Measurements from ENCODE around the gene CLDN6.

CLDN6 gene

GRCh38 chr16:3001316-3001715 is 16.7 kb downstream of the CLDN6 start:
- Histone ChIP-seq H3K4me1 (ENCODE audit: insufficient read depth, low read length, severe bottlenecking) (peaks cover 4% of the 10 kb centered on the region), H3K4me3 (ENCODE audit: low read depth, low read length, poor library complexity, severe bottlenecking) (no peak overlapping the region), H3K9ac (ENCODE audit: low read length) (no peak overlapping the region), H2AFZ (ENCODE audit: low read length) (no peak overlapping the region), H3K27me3 (ENCODE audit: insufficient read depth, low read length) (peaks cover 7% of the 10 kb centered on the region), H3F3A (ENCODE audit: insufficient read depth, low read length) (no peaks in the 10 kb centered on the region), H4K20me1 (ENCODE audit: insufficient read depth, low read length) (no peaks in the 10 kb centered on the region), H3K27ac (ENCODE audit: low read depth, low read length, poor library complexity, severe bottlenecking) (no peak overlapping the region), H3K9me3 (ENCODE audit: low read length) (no peaks in the 10 kb centered on the region), H3K36me3 (ENCODE audit: insufficient read depth, low read length) (no peaks in the 10 kb centered on the region), H3K9me2 (ENCODE audit: low read depth, low read length) (no peaks in the 10 kb centered on the region), H3K4me2 (ENCODE audit: low read length) (no peak overlapping the region), H3K79me2 (ENCODE audit: insufficient read depth, low read length) (no peaks in the 10 kb centered on the region)
- no peak for TF ChIP-seq EZH2 (IDR thresholded peaks at IDR 0.05; ENCODE audit: borderline replicate concordance, low read length)
- no peak for TF ChIP-seq CTCF (IDR thresholded peaks at IDR 0.05; ENCODE audit: low read length)

DNA sequence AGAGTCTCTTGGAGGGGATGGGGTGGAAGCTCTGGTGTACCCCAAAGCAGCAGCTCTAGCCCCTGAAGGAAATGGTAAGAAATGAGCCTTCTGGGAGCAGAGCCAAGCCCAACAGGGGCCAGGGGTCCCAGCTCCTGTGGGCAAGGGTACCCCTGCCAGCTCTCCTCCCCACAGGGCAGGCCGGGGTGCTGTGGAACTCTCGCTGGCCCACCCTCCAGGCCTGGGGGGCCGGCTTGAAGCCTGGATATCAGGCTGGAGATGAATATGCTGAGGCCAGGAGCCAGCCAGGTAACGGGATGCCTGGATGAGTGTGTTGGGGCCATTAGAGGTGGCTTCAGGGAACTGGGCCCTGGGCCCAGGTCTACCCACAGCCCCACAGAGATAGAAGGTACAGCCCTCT is 17.4 kb downstream of the CLDN6 start:
- Histone ChIP-seq H2AFZ (ENCODE audit: low read length) (no peak overlapping the region), H3K27me3 (ENCODE audit: insufficient read depth, low read length) (peaks cover 7% of the 10 kb centered on the region), H3K36me3 (ENCODE audit: insufficient read depth, low read length) (no peaks in the 10 kb centered on the region), H3K9me2 (ENCODE audit: low read depth, low read length) (no peaks in the 10 kb centered on the region), H3K4me1 (ENCODE audit: insufficient read depth, low read length, severe bottlenecking) (peaks cover 4% of the 10 kb centered on the region), H3K9ac (ENCODE audit: low read length) (no peak overlapping the region), H3K9me3 (ENCODE audit: low read length) (no peaks in the 10 kb centered on the region), H3K4me3 (ENCODE audit: low read depth, low read length, poor library complexity, severe bottlenecking) (no peak overlapping the region), H3K4me2 (ENCODE audit: low read length) (no peak overlapping the region), H3F3A (ENCODE audit: insufficient read depth, low read length) (no peaks in the 10 kb centered on the region), H3K79me2 (ENCODE audit: insufficient read depth, low read length) (no peaks in the 10 kb centered on the region), H4K20me1 (ENCODE audit: insufficient read depth, low read length) (no peaks in the 10 kb centered on the region), H3K27ac (ENCODE audit: low read depth, low read length, poor library complexity, severe bottlenecking) (no peak overlapping the region)
- TF ChIP-seq CTCF (IDR thresholded peaks at IDR 0.05; ENCODE audit: low read length) = no peak
- no peak for TF ChIP-seq EZH2 (IDR thresholded peaks at IDR 0.05; ENCODE audit: borderline replicate concordance, low read length)

GRCh38 chr16:2999929-3000328 is 18.1 kb downstream of the CLDN6 start:
- Histone ChIP-seq H3K27me3 (ENCODE audit: insufficient read depth, low read length) (peaks cover 7% of the 10 kb centered on the region), H3K4me3 (ENCODE audit: low read depth, low read length, poor library complexity, severe bottlenecking) (no peak overlapping the region), H3K9ac (ENCODE audit: low read length) (no peak overlapping the region), H3K9me3 (ENCODE audit: low read length) (no peaks in the 10 kb centered on the region), H3K4me1 (ENCODE audit: insufficient read depth, low read length, severe bottlenecking) (peaks cover 3% of the 10 kb centered on the region), H2AFZ (ENCODE audit: low read length) (no peak overlapping the region), H3F3A (ENCODE audit: insufficient read depth, low read length) (no peaks in the 10 kb centered on the region), H3K79me2 (ENCODE audit: insufficient read depth, low read length) (no peaks in the 10 kb centered on the region), H3K9me2 (ENCODE audit: low read depth, low read length) (no peaks in the 10 kb centered on the region), H3K4me2 (ENCODE audit: low read length) (no peak overlapping the region), H3K27ac (ENCODE audit: low read depth, low read length, poor library complexity, severe bottlenecking) (no peak overlapping the region), H3K36me3 (ENCODE audit: insufficient read depth, low read length) (no peaks in the 10 kb centered on the region), H4K20me1 (ENCODE audit: insufficient read depth, low read length) (no peaks in the 10 kb centered on the region)
- TF ChIP-seq CTCF (IDR thresholded peaks at IDR 0.05; ENCODE audit: low read length) (no peak), EZH2 (IDR thresholded peaks at IDR 0.05; ENCODE audit: borderline replicate concordance, low read length) (no peak)

All from OCI-LY1 (cell line).